Stimulated activated CD4-positive, alpha-beta T cell treated with anti-CD3 and anti-CD28 coated beads, Interleukin-1b, Interleukin-23, amount 100 ng/mL, for 24 hours (primary cell): Measurements from ENCODE around the gene KCNQ2.
A peak's percentile ranks its signal among the peaks of the same experiment; 100 is the strongest.

ENCODE experiments used
- DNase-seq, 4 experiments: peaks; one replicate each; pipeline ENCODE4 v3.0.0-alpha.2; 2020; ENCODE audit warnings: low read depth in 4 of 4, low spot score in 1 of 4

KCNQ2 gene

DNA sequence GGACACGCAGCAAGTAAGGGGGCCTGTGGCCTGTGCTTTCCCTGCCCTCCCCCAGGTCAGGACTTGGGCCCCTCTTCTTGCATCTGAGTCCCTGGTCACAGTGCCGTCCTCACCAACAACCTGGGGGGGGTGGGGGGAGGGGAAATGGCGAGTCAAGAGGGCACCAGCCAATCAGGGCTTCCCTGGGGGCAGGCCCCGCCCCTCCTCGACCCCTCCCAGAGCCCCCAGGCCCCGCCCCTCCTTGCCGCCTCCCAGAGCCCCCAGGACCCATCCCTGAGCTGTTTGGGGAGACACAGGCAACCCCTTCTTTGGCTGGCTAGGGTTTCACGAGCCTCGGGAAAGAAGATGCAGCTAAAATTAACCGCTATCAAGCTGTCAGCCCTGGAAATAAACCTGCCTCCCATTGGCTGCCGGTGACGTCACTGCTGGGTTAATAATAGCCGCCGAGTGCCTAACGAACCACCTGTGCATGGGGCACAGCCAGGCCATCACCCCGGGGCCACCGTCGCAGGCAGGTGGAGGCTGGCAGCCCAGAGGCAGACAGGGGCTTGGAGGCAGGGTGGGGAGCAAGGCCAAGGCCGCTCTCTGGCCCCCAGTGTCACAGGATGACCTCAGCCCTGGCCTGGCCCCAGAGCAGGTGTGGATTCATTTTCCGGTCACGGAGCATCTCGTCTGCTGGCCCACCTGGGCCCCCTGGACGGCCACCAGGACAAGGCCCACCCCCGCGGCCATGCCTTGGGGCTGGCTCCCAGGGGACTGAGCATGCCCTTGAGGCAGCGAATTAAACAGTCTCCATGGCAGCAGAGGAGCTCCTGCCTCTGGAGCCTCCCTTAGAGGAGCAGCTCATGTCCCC lies 29.6 kb upstream of the KCNQ2 start:
- no peak for DNase-seq

DNA sequence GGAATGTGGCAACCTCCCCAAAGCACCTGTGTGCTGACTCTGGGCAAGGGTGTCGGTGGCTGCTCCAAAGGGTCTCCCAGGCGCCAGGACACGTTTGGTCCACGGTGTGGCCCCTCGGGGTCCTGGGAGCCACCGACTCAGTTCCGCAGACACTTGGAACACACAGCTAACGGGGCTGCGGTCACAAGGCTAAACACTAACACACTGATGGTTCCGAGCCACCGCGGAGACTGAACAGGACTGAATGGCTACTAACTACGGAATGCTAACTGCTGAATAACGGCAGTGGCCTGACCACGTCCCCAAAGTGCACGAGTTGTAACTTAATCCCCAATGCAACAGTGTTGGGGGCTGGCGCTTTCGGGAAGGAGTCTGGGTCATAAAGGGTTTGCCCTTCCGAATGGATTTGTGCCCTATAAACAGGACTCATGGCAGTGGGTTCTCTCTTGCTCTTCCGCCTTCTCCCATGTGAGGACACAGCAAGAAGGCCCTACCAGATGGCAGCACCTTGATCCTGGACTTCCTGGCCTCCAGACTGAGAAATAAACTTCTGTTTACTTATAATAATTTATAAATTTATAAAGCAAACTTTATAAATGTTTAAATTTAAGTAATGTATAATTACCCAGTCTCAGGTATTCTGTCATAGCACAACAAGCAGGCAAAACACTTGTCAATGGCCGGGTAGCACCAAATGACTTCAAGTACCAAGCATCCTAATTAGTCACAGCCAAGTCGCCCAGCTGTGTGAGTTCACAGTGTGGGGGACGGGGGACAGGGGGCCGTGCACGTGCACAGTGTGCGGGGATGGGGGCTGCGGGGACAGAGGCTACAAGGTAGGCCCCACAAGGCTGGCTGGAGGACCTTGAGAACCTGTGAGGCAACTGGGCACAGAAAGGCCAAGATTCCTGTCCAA lies 28.7 kb upstream of the KCNQ2 start:
- DNase-seq = no peak

DNA sequence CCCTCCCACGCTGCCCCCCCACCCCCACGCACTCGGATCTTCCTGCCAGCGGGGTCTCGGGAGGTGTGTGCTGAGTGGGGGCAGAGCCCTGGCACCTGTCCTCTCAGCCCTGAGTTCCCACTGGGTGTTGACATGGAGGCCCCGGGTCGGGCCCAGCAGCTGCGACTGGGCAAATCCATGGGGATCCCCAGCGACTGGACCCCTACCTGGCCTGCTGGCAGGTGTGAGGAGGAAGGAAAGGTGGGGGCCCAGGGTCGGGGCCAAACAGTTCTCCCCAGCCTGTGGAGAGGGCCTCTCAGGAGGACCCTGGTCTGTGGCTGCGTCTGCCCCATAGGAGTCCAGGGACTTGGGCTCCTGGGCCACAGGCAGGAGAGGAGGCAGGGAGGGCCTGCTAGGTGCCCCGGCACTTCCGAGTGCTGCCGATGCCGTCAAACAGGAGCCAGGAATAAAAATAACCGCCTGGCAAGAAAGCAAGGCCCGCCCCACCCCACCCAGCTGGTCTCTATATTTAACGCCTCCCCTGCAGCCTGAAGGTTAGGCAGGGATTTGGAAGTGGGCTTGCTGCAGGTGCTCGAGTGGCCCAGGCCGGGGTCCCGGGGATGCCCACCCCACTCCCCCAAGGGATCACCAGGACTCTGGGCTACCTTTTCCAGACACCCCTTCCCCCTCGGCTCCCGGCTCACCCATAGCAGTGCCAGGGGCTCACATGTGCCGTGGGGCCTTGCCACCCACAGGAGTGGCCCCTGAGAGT lies 27.9 kb upstream of the KCNQ2 start:
- no peak for DNase-seq

DNA sequence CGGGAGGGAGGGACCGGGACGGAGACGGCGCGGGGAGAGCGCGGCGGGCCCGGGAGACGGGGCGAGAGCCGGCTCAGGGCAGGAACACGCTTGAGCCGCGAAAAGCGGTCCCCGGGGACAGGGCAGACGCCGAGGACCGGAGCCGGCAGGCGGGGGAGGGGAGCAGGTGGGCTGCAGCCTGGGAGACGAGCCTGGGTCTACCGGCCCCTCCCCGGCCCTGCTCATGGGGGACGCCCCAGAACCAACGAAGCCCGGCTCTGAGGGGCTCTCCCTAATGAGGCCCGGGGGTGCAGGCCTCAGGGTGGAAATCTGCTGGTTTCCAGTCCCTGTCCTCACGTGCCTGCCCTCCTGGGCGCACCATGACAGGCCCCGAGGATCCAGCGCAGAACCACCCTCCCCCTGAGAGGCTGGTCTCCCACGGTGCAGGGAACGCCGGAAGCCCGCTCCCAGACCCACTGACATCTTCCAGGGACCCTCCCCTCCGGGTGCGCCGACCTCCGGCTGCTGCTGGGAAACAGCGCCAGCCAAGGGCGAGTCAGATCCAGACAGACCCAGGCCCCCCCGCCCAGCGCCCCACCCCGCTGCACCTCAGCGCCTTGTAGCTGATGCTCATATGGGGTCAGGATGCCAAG lies 27.0 kb upstream of the KCNQ2 start:
- DNase-seq = no peak

DNA sequence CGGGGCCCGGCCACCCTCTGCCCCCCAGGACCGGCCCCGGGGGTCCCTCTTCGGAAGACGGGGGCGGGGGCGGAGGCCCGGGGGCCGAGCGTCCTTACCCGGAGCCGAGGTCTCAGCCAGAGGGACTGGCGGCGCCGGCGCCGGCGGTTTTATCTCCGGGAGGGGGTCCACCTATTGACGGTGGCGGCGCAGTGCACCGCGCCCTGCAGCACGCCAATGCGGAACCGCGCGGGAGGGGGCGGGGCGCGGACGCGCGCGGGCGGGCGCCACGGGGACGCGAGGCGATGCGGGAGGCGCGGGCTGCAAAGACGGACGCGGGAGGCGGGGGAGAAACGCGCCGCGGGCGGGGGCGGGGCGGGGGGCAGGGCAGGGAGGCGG lies 26.5 kb upstream of the KCNQ2 start, which contains the start of gene EEF1A2:
TSS of gene EEF1A2 (minus strand) at position 124 of the 378 bp plus-strand sequence. CDS start 1,320 bp downstream, outside the sequence.
- DNase-seq = no peak

DNA sequence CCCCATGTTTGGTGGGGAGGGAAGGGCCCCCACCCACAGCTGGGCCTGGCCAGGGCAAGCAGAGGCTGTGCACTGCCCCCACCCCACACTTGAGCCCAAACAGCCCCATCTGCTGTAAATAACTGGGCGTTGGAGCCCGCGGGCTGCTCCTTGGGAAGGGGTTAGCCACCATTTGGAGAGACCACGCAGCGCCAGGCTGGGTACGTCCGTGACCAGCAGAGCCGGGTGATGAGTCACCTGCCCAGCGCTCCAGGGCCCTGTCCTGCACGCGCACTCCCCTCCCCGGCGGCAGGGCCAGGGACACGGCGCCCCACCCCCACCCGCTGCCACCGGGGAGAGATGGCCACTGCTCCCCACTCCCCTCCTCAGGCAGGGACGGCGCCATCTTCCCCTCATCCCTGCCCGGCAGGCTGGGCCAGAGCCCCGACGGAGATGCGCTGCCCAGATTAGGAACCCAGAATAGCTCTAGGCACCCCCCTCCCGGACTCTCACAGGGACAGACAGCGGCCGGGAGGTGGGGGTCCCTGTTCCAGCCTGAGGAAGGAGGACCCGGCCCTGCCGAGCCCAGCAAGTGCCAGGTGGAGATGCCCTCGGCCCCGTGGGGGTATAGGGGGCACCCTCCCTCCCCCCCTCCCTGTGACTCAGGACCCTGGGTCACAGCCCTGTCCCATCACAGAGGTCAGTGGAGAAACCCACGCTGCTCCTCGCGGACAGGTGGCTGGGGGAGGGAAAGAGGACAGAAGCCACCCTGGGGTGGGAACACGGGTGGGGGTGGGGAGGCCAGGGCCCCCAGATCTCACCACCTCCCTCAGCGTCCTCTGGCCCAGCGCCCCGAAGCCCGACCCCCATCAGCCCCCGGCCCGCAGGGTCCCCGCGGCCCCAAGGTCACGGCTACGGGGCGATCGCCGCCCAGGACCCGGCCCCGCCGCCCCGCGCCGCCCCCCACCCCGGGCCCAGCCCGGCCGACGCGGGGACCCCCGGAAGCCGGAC lies 25.8 kb upstream of the KCNQ2 start:
- DNase-seq = no peak

DNA sequence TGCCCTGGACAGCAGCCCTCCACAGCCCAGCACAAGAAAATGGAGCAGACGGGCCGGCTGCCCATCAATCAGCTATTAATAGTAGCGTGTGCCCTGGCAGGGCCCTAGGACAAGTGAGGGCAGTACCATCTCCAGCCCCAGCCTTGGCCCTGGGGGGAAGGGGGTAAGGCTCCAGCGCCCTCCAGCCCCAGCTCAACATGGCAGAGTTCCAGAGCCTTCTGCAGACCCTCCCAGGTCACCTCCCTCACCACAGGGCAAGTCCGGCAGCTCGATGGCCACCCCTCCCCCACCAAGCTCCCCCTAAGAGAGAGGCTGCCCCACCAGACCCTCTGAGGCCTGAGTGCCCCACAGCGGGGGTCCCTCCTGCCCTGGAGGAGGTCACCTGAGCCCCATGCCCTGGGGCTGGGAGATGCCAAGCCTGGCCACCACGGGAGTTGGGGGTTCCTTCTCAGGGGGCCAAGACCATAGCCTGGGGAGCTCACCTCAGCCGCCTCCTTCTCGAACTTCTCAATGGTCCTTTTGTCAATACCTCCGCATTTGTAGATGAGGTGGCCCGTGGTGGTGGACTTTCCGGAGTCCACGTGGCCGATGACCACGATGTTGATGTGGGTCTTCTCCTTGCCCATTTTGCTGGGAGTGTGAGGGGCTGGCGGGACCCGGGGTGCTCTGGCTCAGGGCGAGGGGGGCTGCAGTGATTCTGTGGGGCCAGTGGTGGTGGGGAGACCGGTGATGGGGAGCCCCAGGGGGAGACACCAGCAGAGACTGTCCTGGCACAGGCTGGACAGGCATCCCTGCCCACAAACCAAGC lies 24.9 kb upstream of the KCNQ2 start:
- DNase-seq = no peak

DNA sequence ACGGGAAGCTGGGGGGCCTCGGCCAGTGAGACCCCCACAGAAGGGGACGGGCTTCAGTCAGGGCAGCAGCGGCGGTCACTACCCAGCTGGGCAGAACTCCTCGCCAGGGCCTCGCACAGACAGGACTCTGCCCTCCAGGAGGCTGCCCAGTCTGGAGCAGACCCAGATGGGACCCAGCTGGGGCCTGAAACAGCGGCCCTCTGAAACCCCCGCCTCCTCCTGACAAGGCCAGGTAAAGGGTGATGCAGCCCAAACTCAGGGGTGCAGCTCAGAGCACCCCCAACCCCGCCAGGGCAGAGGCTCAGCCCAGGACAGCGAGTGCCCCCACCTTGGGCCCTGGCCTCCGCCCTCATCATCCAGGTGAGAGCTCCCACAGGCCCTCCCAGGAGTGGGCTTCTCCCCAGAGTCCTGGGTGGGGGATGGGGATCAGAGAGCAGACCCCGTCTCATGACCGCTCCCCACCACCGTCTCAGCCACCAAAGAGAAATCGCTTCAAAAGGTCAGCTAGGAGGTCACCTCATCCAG lies 24.2 kb upstream of the KCNQ2 start:
- DNase-seq = no peak

DNA sequence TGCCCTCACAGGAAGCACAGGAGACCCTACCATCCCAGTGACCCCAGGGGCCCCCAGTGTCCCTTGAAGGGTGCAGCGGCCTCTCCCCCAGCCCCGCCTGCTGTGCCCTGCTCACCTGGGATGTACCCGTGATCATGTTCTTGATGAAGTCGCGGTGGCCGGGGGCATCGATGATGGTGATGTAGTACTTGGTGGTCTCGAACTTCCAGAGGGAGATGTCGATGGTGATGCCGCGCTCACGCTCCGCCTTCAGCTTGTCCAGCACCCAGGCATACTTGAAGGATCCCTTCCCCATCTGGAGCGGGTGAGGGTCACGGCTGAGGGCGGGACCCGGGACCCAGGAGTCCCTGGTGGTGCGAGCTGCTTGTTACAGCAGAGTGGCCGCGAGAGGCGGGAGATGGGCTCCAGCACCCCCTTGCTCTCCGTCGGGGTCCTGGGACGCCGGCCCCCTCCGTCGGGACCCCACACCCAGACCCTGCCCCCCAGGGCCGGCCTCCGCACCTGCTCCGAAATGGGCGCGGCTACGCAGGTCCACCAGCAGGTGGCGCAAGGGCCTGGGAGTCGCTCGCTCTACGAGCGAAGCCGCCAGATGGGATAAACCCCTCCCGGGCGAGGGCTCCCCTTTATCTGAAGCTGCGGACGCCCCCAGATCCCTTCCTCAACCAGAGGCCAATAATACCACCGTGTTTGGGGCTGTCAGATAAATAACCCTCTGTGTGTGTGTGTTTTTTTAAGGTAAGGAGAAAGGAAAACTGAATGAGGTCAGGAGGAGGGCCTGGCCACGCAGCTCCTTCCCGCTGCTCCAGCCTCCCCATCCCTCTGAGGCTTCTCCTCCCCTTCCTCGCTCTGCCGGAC lies 23.5 kb upstream of the KCNQ2 start:
- DNase-seq = peak; percentile 64 to 71 (median 65)

DNA sequence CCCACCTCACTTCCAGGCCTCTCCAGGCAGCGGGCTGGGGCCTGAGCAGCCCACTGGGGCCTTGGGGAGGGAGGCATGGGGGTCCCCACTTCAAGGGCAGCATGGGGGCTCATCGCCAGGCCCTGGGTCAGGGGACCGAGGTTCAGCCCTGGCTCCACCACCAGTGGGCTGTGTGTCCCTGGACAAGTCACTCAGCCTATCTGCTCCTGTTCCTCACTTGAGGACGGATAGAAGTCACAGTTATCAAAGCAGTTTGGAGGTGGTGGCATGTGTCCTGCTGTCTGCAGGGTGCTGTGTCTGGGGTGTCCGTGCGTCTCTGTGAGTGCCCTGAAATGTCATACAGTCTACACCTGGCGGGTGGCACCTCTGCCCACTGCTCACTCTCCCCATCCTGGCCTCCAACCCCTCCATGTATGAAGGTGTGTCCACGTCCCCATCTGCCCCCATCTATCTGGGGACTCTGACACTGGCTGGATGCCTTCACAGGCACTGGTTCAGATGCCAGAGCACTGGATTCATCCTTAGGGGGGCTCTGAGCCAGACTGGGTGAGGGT lies 22.8 kb upstream of the KCNQ2 start:
- DNase-seq = no peak

DNA sequence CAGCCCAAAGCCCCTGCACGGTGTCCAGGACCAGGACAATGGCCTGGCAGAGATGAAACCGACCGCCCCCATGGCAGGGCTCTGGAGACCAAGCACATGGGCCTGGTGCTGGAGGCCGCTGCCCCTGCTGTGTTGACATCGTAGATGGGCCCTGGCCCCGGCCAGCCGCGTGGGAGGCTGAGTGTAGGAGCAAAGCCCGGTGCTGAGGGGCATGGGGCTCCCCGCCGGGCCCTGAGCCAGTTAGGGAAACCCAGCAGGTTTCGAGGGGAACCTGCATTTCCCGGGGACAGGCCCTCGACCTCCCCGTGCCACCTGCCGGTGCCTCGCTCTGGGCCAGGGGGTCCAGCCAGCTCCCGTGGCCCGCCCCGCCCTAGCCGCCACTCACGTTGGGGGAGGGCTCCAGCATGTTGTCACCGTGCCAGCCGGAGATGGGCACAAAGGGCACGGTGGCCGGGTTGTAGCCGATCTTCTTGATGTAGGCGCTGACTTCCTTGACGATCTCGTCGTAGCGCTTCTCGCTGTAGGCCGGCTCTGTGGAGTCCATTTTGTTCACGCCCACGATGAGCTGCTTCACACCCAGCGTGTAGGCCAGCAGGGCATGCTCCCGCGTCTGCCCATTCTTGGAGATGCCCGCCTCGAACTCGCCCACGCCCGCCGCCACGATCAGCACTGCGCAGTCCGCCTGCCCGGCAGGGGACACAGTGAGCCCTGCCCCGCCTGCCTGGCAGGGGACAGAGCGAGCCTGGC lies 22.1 kb upstream of the KCNQ2 start:
- DNase-seq = no peak

DNA sequence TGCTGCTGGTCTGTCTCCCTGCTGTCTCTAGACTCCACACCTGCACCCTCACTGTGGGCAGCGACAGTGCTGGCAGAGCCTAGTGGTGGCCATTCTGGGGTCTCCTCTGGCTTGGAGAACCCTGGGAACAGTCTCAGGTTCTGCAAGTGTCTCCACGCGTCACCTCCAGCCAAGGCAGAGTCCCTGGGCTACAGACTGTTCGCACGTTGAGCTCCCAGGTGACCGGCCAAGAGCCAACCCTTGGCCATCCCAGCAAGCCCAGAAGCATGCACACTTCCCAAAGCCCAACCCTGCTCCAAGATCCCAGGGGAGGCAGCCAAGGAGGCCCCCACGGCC lies 21.6 kb upstream of the KCNQ2 start:
- DNase-seq = no peak

DNA sequence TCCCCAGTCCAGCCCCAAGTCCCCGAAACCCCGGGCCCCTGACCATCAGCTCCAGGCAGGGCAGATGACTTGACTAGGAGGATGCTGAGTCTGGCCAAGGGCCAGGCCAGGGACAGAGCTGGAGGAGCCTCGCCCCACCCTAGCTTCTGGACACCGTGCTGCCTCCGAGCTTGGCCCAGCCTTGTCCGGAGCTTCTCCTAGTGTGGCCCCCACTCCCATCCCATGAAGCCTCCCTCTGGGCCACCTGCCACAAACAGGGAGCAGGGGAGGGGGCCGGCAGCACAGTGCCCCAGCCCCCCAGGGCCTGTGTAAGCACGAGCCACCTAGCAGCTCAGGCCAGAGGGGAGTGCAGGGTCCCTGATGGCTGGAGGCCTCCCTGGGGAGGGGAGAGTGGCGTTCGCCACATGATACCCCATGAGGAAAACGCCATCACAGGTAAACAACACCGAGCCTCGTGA lies 21.1 kb upstream of the KCNQ2 start:
- no peak for DNase-seq

DNA sequence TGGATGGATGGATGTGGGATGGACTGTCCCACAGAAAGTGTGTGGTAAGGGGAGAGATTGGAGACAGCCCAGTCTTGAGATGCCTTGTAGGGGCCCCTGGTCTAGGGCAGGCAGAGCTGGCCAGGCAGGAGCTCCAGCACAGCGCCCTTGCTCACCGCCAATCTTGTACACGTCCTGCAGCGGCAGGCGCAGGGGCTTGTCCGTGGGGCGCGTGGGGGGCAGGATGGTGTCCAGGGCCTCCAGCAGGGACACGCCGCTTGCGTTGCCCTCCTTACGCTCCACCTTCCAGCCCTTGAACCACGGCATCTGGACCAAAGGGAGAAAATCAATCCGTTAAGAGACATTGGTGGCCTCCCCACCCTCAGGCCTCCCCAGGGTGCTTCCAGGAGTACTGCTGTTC lies 20.5 kb upstream of the KCNQ2 start:
- no peak for DNase-seq

DNA sequence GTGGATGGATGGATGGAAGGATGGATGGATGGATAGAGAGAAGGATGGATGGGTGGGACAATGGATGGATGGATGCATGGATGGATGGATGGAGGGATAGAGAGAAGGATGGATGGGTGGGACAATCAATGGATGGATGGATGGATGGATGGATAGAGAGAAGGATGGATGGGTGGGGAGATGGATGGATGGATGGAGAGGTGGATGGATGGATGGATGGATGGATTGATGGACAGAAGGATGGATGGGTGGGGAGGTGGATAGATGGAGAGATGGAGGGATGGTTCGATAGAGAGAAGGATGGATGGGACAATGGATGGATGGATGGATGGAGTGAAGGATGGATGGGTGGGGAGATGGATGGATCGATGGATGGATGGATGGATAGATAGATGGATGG lies 20.1 kb upstream of the KCNQ2 start:
- no peak for DNase-seq

DNA sequence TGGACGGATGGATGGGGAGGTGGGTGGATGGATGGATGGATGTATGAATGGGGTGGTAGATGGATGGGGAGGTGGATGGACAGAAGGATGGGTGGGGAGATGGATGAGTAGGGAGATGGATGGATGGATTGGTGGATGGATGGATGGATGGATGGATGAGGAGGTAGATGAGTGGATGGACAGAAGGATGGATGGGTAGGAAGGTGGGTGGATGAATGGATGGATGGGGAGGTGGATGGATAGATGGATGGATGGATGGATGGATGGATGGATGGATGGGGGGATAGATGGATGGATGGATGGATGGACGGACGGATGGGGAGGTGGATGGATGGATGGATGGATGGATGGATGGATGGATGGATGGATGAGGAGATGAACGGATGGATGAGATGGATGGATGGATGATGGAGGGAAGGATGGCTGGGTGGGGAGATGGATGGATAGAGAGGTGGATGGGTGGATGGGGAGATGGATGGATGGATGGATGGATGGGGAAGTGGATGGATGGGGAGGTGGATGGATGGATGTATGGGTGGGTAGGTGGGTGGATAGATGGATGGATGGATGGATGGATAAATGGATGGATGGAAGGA lies 19.3 kb upstream of the KCNQ2 start:
- DNase-seq = no peak
